Peyer's patch (tissue), 4 donors: ENCODE measurements around the gene PACRG.

Experiments
- CTCF ChIP-seq, 6 experiments: fragments of 450-650 bp in 4 of 6; fragments of 200-600 bp in 2 of 6; sonication (generic) in 1 of 6; IDR thresholded peaks; one replicate each; pipeline ENCODE4 v1.5.1; 2017 to 2019; ENCODE audit warnings: antibody characterized with exemption in 6 of 6, mild to moderate bottlenecking in 3 of 6, moderate library complexity in 1 of 6
- POLR2A ChIP-seq, 2 donors: fragments of 450-650 bp; IDR thresholded peaks; one replicate each; pipeline ENCODE4 v1.5.1; 2017; ENCODE audit warnings: antibody characterized with exemption in 2 of 2, mild to moderate bottlenecking in 2 of 2, moderate library complexity in 2 of 2

- TF ChIP-seq POLR2A (IDR thresholded peaks at IDR 0.05), result no peak
- TF ChIP-seq CTCF (IDR thresholded peaks at IDR 0.05), result no peak
Measured at GRCh38 chr6:163083141-163083540, 355.4 kb downstream of the PACRG start.
